ENCODE results near the gene IL11. TPM values are rescaled to one million over a fixed set of nuclear protein-coding genes. Genes with fewer than 3 reads are reported as not detected.

IL11 gene
- total and polyA plus RNA-seq, 2 of the 13 experiments (the other 11 are each of a cell fraction or from before 2014, with no cell fraction given): 2.5 to 2.9 TPM

DNA sequence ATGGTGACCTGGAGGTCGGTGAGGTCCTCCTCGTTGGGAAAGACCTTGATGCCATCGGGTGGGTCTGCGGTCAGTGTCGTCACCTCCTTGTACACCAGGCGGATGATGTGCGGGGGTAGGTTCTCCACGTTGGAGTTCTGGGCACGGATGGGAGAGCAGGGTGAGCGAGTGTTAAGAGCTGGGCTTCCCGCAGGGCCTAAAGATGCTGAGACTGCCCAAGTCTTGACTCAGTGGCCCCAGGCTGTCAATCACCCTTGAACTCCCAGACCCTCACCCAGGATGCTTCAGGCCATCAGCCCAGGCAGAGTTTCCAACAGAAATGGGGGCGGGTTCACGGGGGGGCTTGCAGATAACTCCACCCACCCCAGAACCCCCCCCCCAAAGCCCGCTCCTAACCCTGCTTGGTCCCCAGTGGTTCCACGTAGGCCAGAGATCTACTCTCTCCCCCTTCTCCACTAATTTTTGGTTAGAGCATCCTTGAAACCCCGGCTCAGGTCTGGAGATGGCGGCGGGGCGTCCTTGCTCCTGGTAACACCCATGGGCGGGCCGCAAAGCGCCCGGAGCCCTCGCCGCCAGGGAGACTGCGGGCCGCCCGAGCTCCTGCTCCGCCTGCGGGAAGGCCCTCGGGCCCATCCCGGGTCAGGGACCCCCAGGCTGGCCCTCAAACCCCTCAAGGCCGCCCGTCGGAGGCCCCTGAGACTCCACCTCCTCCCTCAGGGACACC lies 36.7 kb upstream of the IL11 start:
- Histone ChIP-seq H3K79me2 (ENCODE audit: insufficient read depth, low read length) (peaks cover 16% of the 10 kb centered on the region), H2AFZ (ENCODE audit: low read length) (no peak overlapping the region), H3K9me3 (ENCODE audit: low read length) (no peaks in the 10 kb centered on the region), H3K4me2 (ENCODE audit: low read depth, low read length) (peak overlapping the region; percentile 57), H3K4me3 (replicated peaks in 1 of 3; ENCODE audit: insufficient read depth in 1 of 3, low read depth in 2 of 3, low read length in 3 of 3) (peak overlapping the region; percentile 82 to 88 (median 83)), H3K27me3 (ENCODE audit: control insufficient read depth in 1 of 2, insufficient read depth in 2 of 2, low read length in 2 of 2) (peaks cover 0 to 5% of the 10 kb centered on the region in 2 experiments; a peak in 1 of 5 replicates), H3K4me1 (ENCODE audit: insufficient read depth, low read length) (peaks cover 26% of the 10 kb centered on the region), H3K36me3 (replicated peaks in 1 of 2; ENCODE audit: control insufficient read depth in 1 of 2, insufficient read depth in 2 of 2, low read length in 2 of 2) (peaks cover 9 to 23% of the 10 kb centered on the region in 2 experiments; a peak in 4 of 5 replicates), H3K27ac (ENCODE audit: extremely low read length, insufficient read depth, low read length) (peak overlapping the region; percentile 68), H3K9ac (ENCODE audit: insufficient read depth, low read depth, low read length) (peak overlapping the region; percentile 86), H4K20me1 (ENCODE audit: insufficient read depth, low read length) (no peaks in the 10 kb centered on the region)
- no peak for DNase-seq (ENCODE audit: low spot score)
- no TSS peak for BruUV-seq (replicated peaks)
- WGBS (ENCODE audit: low lambda C conversion rate): 62% methylated on average over 7 of the region's 35 CpGs
- ChIA-PET POLR2A (interaction anchor here (0.6 to 2.9 kb wide), 36 partner anchors 10 to 290 kb away, joined by 3 to 62 read pairs (median 5); partner anchors contain the start of genes DNAAF3, GARIN5B, HSPBP1 and ISOC2), CTCF (ENCODE audit: low intra/inter-chr PET ratio, low total read pairs) (no interaction called here)
- TF ChIP-seq ZNF317 (CRISPR knock-in tag; IDR thresholded peaks at IDR 0.05) (0 out of 2 replicates have a peak, but pooled peaks have one; percentile 8), YY1 (IDR thresholded peaks at IDR 0.05; ENCODE audit: insufficient read depth, insufficient replicate concordance, low read depth, low read length) (peak; percentile 9), ZBTB42 (CRISPR knock-in tag; IDR thresholded peaks at IDR 0.05) (no peak)
- peak; percentile 50 for ATAC-seq
- no peak for FAIRE-seq
- intact Hi-C loops (cut with micrococcal nuclease; ENCODE audit: unreplicated experiment) (no loop called here), in situ Hi-C loops (cut with HindIII; ENCODE audit: extremely low pct_ligation_motif_present, low pct_unique_long_range_greater_than_20kb) (loop anchor here (5.0 kb wide), 1 partner anchor 260 kb away; the partner anchor contains the start of gene TNNT1)

DNA sequence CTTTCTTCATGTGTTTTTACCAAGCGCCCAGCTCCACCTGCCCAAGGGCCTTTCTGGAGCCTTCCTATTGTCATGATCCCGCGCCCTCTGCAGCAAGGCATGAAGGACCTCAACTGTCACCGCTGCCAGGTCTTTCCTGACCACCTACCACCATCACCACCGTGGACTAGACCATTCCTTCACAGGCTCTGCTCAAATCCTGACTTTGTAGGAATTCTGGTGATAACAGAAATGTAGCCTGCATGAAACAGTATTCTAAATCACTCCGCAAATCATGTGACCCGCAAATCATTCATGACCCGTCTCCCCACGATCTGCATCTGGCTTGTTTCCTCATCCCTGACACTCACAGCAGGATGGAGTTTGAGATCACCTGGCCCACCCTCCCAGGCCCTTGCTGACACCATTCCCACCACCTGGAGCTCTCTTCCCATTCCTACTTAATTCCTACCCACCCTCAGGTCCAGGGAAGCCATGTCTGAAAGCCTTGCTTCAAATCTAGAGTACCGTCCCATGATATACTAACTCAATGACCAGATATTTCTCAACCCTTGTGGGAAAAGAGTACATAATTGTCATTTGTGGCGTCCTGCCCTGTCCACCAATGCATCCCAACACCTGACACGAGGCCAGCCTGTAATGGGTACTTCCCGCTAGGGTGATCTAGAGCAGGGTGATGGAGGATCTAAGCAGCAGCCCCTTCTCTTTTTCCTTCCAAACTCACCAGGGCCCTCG lies 36.0 kb upstream of the IL11 start:
- Histone ChIP-seq H3K36me3 (replicated peaks in 1 of 2; ENCODE audit: control insufficient read depth in 1 of 2, insufficient read depth in 2 of 2, low read length in 2 of 2) (peaks cover 9 to 23% of the 10 kb centered on the region in 2 experiments; a peak in 4 of 5 replicates), H3K79me2 (ENCODE audit: insufficient read depth, low read length) (peaks cover 16% of the 10 kb centered on the region), H2AFZ (ENCODE audit: low read length) (no peak overlapping the region), H3K27ac (ENCODE audit: extremely low read length, insufficient read depth, low read length) (no peak overlapping the region), H4K20me1 (ENCODE audit: insufficient read depth, low read length) (no peaks in the 10 kb centered on the region), H3K4me1 (ENCODE audit: insufficient read depth, low read length) (peaks cover 26% of the 10 kb centered on the region), H3K9me3 (ENCODE audit: low read length) (no peaks in the 10 kb centered on the region), H3K27me3 (ENCODE audit: control insufficient read depth in 1 of 2, insufficient read depth in 2 of 2, low read length in 2 of 2) (peaks cover 0 to 5% of the 10 kb centered on the region in 2 experiments; a peak in 1 of 5 replicates), H3K9ac (ENCODE audit: insufficient read depth, low read depth, low read length) (peak overlapping the region; percentile 86; the same call in 1 of the 2 replicates), H3K4me3 (replicated peaks in 1 of 3; ENCODE audit: insufficient read depth in 1 of 3, low read depth in 2 of 3, low read length in 3 of 3) (peak overlapping the region; percentile 82 to 88 (median 83); a peak in 5 of 6 replicates), H3K4me2 (ENCODE audit: low read depth, low read length) (peak overlapping the region; percentile 57)
- ATAC-seq (no peak), FAIRE-seq (no peak), DNase-seq (ENCODE audit: low spot score) (no peak)
- CTCF ChIA-PET (ENCODE audit: low intra/inter-chr PET ratio, low total read pairs): no interaction called here
- WGBS (ENCODE audit: low lambda C conversion rate): 87% methylated on average over 14 of the region's 14 CpGs
- no peak for TF ChIP-seq KLF13 (CRISPR knock-in tag; IDR thresholded peaks at IDR 0.05)
- TF ChIP-seq ONECUT2 (CRISPR knock-in tag; IDR thresholded peaks at IDR 0.05): no peak
- TF ChIP-seq, protein P1, sequence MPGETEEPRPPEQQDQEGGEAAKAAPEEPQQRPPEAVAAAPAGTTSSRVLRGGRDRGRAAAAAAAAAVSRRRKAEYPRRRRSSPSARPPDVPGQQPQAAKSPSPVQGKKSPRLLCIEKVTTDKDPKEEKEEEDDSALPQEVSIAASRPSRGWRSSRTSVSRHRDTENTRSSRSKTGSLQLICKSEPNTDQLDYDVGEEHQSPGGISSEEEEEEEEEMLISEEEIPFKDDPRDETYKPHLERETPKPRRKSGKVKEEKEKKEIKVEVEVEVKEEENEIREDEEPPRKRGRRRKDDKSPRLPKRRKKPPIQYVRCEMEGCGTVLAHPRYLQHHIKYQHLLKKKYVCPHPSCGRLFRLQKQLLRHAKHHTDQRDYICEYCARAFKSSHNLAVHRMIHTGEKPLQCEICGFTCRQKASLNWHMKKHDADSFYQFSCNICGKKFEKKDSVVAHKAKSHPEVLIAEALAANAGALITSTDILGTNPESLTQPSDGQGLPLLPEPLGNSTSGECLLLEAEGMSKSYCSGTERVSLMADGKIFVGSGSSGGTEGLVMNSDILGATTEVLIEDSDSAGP (CRISPR knock-in tag; IDR thresholded peaks at IDR 0.05; ENCODE audit: borderline replicate concordance): 0 out of 2 replicates have a peak, but pooled peaks have one; percentile 17
- no peak for TF ChIP-seq ZFYVE20 (CRISPR knock-in tag; IDR thresholded peaks at IDR 0.05; ENCODE audit: borderline replicate concordance, low read depth)
- no peak for TF ChIP-seq YY1 (IDR thresholded peaks at IDR 0.05; ENCODE audit: insufficient read depth, insufficient replicate concordance, low read depth, low read length)
- no peak for TF ChIP-seq ZNF557 (CRISPR knock-in tag; IDR thresholded peaks at IDR 0.05)
- no peak for TF ChIP-seq JARID2 (CRISPR knock-in tag; IDR thresholded peaks at IDR 0.05; ENCODE audit: insufficient replicate concordance)
- TF ChIP-seq ZC3H4 (CRISPR knock-in tag; IDR thresholded peaks at IDR 0.05; ENCODE audit: borderline replicate concordance): no peak
- POLR2A ChIA-PET: interaction anchor here (1.5 to 2.9 kb wide), 5 partner anchors 16 to 126 kb away, joined by 6 to 62 read pairs (median 11); partner anchors contain the start of genes HSPBP1, KMT5C, RPL28 and TMEM190
- TSS peak; percentile 68 for BruUV-seq (replicated peaks)
- intact Hi-C loops (cut with micrococcal nuclease; ENCODE audit: unreplicated experiment): no loop called here
- in situ Hi-C loops (cut with HindIII; ENCODE audit: extremely low pct_ligation_motif_present, low pct_unique_long_range_greater_than_20kb): loop anchor here (5.0 kb wide), 1 partner anchor 259 kb away; the partner anchor contains the start of gene TNNT1
